Cerebellar cortex (tissue), 1 donor: Measurements from ENCODE around the gene PTPRCAP.
A peak's percentile ranks its signal among the peaks of the same experiment; 100 is the strongest.
"Not testable (repeated sequence)": the region's sequence is repeated elsewhere in the genome, so short reads cannot be mapped to it uniquely, and the experiment has no call there.

Experiments used
- DNase-seq: peaks from one replicate; pipeline ENCODE4 v3.0.0-alpha.2; 2015; ENCODE audit warnings: low spot score

PTPRCAP gene

DNA sequence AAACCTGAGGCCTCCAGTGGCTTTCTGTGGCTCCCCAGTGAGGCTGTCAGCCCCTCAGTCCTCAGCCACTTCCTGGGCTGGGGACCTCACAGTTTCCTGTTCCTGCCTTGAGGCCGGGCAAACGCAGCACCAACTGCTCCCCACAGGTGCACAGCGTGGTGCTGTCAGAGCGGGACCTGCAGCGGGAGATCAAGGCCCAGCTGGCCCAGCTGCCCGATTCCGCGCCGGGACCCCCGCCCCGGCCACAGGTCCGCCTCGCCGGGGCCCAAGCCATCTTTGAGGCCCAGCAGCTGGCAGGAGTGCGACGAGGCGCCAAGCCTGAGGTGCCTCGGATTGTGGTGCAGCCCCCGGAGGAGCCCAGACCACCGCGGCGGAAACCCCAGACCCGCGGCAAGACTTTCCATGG lies 28.2 kb downstream of the PTPRCAP start:
- DNase-seq, result no peak

DNA sequence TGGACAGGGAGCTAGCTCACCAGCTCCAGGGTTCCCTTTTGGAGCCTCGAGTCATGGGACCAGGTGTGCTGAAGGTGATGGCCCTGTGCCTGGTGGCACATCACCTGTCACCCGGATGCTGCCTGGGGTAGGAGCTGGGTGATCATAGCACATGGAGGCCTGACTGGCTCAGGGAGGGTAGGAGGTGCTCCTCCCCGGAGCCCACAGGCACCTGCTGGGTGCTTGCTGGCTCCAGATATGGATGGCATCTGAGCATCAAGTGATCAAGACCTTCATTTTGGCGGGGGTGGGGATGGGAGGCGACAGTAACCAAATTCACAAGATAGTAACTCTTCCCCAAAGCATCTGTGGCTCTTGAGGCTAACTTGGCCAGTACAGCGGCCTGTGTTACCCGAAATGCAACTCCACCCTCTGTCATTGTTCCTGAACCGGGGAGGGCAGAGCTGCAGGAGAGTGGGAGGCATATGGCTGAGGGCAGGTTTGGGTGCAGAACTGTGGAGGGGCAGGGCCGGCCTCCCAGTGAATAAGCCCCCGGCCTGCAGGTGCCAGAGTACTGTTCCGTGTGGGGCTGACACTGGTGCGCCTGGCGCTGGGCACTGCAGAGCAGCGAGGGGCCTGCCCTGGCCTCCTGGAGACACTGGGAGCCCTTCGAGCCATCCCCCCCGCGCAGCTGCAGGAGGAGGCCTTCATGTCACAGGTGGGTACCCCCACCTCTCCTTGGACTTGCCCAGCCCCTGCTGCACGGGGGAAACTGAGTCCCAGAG lies 28.9 kb downstream of the PTPRCAP start:
- no peak for DNase-seq

DNA sequence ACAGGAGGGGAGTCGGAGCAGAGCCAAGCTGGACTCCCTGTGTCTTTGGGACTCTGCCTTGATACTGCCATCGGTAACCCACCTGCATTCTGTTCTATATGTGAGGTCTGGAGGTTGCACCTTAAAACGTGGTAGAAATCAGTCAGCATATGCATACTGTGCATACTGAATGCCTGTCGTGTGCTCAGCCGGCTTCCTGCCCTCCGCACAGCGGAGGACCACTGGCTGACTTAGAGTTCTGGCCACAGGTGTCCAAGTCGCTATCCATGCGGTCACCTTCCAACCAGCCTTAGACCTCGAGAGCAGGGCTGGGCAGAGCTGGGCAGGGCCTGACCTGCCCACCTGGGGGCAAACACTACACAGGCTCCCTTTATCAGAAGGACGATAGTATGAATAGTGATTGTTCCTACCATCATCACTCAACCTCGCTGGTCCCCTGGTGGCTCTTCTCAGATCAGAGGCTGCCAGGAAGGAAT lies 29.8 kb downstream of the PTPRCAP start:
- DNase-seq, result no peak

DNA sequence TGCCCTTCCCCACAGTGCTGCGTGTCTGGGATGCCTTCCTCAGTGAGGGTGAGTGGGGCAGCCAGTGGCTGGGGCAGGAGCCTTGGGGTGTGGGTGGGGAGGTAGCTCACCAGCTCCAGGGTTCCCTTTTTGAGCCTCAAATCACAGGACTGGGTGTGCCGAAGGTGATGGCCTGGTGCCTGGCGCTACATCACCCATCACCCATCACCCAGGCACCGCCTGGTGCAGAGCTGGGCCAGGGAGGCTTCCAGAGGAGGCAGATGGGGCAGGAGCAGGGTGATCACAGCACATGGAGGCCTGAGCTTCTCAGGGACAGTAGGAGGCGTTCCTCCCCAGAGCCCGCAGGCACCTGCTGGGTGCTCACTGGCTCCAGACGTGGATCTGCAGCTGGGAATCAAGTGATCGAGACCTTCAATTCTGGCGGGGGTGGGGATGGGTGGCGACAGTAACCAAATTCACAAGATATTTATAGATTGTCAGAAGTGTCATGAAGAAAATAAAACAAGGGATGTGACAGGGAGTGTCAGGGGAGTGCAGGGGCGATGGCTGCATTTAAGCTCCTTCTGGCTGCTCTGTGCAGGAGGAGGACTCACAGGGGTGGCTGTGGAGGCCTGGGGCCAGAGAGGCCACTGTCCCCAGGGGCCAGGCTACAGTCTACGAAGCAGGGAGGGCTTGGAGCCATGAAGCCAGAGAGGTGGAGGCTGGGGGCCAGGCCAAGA lies 30.4 kb downstream of the PTPRCAP start:
- no peak for DNase-seq

DNA sequence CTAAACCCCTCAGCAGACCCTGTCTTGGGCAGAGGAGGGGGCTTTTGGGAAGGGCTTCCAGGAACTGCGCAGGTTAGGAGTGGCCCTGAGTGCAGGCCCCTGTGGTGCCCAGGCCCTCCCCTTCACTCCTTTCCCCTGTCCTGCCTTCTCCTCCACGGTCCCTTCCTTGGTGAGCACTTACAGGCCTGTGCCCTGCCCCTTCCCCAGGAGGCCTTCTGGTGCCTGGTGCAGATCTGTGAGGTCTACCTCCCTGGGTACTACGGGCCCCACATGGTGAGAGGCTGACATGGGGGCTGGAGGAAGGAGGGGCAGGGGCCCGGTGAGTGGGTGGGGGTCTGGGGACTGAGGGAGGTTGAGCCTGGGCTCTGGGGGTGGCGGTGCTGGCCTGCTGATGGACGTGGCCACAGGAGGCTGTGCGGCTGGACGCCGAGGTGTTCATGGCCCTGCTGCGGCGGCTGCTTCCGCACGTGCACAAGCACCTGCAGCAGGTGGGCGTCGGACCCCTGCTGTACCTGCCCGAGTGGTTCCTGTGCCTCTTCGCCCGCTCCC lies 31.0 kb downstream of the PTPRCAP start:
- no peak for DNase-seq

DNA sequence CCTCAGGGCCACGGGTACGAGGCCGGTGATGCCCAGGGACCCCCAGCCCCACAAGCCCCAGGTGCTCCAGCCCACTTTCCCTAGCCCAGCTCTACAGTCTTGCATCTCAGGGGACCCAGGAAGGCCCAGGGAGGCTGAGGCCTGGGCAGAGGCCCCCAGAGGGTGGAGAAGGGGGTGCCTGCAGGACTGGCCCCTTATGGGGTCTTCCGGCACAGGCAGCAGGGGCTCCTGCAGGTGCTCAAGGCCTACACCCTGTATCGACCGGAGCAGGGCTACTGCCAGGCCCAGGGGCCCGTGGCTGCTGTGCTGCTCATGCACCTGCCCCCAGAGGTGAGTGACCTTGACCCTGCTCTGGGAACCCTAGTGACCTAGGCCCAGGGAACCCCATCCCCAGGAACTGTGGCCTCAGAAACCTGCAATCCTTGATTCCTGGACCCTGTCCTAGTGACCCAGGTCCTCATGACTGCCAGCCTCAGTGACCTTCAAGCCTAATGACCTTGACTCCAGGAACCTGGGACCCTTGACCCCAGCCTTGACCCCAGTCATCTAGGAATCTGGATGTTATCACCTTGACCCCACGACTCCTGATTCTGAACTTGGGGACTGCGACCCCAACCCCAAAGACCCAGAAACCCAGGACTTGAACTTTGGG lies 31.7 kb downstream of the PTPRCAP start:
- no peak for DNase-seq

DNA sequence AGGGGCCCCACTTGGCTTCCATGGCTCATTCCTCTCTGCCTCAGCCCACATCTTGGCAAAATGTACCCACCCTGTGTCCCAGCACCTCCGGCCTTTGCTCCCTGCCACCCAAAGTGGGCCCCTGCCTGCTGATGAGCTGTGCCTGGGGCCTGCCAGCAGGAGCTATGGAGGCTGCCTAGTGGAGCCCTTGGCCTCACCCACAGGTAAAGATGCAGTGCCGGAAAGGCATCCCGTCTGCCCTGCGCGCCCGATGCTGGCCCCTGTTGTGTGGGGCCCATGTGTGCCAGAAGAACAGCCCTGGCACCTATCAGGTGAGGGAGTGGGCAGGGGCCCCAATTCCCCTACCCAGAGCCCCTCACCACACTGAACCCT lies 32.3 kb downstream of the PTPRCAP start:
- DNase-seq, result no peak

DNA sequence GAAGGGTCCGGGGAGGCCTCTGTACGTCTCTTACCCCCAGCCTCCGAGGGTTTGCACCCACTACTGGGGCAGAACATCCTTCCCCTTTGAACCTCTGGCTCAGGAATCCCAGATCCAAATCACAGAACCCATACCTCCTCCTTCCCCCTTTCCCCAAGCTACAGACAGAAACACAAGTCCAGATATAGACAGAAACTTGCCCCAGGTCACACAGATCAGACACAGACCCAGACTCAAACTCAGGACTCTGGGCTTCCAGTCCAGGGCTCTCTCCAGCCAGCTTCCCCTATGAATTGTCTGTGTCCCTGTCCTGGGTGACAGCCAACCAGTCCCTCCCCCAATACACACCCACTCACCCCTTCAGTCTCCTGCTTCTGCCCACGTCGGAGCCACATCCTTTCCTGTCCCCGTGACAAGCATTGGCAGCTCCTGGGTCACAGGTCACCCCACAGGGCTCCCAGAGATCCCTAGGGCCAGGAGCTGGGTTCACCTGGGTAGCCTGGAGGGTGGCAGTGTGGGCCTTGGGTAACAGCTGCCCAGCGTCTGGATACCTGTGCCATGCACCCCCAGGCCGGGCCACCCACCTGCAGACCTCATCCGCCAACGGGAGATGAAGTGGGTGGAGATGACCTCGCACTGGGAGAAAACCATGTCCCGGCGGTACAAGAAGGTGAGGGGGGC lies 32.8 kb downstream of the PTPRCAP start:
- no peak for DNase-seq

DNA sequence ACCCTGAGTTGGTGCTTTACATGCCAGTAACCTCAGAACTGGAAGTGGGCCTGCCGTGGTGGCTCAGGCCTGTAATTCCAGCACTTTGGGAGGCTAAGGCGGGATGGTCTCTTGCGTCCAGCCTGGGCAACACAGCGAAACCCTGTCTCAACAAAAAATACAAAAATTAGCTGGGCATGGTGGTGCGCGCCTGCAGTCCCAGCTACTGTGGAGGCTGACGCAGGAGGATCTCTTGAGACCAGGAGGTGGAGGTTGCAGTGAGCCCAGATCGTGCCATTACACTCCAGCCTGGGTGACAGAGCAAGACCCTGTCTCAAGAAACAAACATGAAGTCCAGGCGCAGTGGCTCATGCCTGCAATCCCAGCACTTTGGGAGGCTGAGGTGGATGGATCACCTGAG lies 34.4 kb downstream of the PTPRCAP start:
- DNase-seq, result not testable (repeated sequence)

DNA sequence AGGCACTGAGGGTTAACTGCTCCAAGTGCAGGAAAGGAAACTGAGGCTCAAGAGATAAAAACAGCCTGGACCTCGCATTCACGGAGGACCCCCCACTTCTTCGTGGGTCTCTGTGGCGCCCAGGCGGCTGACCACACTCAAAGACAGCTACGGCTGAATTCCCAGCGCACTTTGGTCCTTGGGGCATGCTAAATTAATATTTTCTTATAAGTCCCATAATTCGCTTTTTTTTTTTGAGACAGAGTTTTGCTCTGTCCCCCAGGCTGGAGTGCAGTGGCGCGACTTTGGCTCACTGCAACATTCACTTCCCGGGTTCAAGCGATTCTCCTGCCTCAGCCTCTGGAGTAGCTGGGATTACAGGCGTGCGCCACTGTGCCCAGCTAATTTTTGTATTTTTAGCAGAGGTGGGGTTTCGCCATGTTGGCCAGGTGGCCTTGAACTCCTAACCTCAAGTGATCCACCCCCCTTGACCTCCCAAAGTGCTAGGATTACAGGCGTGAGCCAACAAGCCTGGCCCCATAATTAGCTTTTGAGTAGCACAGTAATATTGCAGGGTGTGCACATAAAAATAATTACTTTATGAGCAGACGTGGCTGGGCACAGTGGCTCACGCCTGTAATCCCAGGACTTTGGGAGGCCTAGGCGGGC lies 35.2 kb downstream of the PTPRCAP start:
- not testable (repeated sequence) for DNase-seq

DNA sequence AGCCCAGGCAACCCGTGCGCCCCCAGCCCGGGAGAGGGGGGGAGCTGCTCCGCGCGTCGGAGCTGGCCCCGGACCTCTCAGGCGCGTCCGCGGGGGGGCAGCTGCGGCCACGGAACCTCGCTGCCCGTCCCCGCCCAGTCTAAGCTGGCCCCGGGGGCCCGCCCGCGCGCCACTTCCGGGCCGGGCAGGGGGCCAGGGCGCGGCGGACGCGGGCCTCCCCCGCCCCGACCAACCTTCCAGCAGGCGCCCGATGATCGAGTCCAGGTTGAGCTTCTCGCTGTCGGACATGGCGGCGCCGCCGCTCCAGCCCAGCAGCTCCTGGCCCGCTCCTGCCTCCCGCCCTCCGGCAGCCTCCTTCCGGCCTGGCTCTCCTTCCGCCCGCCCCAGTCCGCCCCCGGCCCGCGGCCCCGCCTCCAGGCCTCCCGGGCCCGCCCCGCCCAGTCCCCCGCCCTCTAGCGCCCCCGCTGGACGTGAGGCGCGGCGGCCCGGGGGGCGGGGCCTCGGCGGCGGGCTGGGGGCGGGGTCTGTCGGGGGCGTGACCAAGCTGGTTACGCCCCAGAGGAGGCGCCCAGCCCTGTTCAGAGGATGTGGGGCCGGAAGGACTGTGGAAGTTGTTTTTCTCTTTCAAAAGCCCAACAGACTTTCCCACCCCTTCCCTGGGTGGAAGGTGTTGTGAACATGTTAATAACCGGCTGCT lies 35.8 kb downstream of the PTPRCAP start, which contains the start of gene PPP1CA:
TSS of gene PPP1CA (minus strand) at position 364 of the 697 bp plus-strand sequence. CDS start at position 288, 76 bp downstream.
- peak; percentile 89 for DNase-seq

DNA sequence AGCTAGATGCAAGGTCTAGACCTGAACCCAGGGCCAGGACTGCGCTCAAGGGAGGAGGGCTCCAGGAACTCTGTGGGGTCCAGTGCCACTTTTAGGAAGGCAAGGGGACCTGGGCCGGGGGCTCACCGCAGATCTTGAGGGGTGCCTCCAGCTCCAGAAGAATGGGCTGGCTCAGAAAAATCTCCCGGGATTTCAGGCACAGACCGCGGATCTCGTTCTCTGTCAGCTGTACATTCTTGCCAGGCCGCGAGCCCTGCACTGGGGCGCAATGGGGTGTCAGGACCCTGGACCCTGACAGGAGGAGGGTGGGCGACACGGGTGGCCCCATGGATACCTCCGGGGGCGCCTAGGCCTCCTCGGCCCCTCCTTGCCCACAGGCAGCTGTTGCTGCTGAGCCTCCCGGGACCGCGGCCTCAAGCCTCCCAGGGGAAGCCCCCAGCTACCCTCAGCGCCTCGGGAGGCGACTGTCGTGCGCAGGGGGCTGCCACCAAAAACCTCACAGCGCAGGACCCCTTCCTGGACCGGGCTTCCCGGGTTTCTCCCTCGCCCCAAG lies 36.5 kb downstream of the PTPRCAP start:
- DNase-seq, result no peak

DNA sequence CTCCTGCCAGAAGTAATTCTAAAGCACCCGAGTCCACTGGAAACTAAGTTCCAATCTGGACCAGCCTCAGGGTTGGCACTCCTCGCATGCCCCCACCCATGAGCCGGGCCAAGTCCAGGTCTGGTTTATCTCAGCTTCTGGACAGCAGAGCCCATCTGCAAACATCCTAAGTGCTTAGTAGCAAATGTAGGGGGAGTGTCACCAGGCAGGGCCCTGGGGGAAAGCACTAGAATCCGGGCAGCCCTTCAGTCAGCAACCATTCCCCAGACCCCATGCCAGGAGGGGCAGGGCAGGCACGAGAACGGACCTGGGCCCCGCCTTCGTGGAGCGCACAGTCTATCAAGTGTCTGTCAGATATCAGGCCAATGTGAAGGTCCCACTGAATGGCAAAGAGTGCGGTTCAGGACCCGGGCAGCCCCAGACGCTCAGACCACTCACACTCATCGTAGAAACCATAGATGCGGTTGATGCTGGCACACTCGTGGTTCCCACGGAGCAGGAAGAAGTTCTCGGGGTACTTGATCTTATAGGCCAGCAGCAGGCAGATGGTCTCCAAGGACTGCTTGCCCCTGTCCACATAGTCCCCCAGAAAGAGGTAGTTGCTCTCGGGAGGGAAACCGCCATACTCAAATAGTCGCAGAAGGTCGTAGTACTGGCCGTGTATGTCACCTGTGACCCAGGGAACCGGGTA lies 37.1 kb downstream of the PTPRCAP start:
- DNase-seq, result no peak

DNA sequence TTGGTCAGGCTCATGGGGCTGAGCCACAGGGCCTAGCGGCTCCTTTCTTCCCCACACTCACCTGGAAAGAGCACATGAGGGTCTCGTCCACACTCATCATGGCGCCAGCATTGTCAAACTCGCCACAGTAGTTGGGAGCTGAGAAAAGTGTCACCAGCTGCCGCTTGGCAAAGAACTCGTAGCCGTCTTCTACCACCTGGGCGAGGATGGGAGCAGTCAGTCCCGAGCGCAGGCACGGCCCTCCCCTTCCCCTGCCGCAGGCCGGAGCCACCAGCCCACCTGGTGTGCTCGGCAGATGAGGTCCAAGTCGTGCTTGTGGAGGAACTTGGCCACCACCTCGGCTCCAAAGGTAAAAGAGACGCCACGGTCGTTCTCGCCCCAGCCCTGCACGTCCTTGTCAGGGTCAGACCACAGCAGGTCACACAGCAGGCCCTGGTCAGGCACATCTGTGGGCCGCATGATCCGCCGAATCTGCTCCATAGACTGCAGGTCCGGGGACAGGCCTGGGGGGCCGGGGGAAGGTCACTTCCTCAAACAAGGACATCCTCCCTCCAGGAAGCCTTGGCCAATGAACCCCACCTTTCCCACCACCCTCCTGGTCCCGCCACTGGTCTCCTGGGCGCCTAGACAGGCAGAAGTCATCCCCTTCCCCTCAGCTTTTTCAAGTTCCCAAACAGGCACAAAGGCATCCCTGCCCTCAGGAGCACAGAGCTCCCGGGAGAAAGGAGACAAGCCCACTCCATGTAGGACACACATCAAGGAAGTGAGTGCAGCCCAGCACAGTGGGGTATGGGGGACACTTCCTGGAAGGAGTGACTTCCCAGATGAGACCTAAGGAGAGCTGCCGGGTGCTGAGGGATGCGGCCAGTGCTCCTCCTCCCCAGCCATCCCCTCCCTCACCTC lies 38.6 kb downstream of the PTPRCAP start:
- no peak for DNase-seq

DNA sequence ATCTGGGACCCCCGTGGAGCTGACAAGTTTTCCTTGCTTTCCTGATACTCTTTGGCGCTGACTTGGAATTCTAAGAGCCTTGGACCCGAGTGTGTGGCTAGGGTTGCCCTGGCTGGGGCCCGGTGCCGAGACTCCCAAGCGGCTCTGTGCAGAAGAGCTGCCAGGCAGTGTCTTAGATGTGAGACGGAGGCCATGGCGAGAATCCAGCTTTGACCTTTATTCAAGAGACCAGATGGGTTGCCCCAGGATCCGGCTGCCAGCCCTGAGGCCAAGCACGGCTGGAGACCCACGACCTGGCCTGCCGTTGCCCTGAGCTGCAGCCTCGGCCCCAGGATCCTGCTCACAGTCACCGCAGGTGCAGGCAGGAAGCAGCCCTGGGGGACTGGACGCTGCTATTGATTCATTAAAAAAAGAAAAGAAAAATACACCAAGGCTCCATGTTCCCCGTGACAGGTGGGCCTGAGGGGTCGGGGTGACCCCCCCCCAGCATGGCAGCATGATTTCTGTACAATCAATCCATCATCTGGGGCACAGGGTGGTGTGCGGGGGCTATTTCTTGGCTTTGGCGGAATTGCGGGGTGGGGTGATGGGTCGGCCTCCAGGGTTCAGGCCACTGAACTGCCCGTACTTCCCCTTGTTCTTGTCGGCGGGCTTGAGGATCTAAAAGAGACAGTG lies 39.4 kb downstream of the PTPRCAP start:
- DNase-seq, result no peak

DNA sequence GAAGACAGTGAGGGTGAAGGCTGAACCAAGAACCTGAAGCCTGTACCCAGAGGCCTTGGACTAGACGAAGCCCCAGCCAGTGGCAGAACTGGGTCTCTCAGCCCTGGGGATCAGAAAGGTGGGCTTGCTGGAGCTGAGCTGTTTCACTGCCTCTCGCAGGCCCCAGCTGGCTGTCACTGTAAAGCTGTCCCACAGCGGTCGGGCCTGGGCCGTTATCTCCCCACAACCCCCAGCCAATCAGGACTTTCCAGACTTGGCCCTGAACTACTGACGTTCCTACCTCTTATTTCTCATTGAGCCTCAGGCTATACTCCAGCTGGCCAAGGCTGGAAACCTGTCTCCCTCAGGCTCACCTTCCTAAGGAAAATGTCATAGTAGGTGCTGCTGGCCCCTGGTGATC lies 39.9 kb downstream of the PTPRCAP start:
- no peak for DNase-seq

DNA sequence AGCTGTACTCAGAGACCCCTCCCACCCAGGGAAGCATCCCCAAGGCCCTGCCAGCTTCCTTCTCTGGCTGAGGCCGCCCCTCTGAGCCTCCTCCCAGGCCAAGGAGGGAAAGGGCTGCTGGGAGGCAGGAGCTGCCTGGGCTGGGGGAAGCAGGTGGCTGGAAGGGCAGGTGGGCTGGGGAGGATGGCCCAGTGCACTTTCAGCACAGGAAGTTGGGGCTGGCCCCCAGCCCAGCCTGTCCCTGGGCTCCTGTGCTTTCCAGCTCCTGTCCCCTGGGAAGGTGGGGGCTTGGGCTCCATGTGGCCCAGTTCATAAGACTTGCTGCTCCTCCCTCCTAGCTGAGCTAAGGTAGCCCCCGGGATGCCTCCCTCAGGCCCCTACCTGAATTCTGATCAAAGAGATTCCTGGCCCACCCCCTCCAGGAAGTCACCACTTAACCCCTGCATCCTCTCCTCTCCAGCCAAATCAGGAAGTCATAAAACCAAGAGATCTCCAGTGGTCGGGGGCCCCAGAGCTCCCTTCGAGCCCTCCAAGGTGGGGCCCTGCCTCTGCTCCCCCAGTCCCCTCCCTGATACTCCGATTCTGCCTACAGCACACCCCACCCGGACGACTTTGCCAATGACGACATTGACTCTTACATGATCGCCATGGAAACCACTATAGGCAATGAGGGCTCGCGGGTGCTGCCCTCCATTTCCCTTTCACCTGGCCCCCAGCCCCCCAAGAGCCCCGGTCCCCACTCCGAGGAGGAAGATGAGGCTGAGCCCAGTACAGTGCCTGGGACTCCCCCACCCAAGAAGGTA lies 40.7 kb downstream of the PTPRCAP start:
- DNase-seq, result no peak

DNA sequence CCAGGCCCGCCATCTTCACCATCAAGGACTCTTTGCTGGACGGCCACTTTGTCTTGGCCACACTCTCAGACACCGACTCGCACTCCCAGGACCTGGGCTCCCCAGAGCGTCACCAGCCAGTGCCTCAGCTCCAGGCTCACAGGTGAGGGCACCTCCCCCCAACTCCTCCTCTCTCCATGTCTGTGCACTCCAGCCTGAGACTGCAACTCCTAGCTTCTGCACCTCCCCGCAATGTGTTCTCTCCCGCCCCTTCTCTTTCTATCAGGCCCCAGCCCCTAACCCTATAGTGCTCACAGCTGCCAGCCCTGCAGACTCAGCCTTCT lies 41.3 kb downstream of the PTPRCAP start:
- no peak for DNase-seq
